ENCODE measurements around the gene TAS1R3.

TAS1R3 gene

DNA sequence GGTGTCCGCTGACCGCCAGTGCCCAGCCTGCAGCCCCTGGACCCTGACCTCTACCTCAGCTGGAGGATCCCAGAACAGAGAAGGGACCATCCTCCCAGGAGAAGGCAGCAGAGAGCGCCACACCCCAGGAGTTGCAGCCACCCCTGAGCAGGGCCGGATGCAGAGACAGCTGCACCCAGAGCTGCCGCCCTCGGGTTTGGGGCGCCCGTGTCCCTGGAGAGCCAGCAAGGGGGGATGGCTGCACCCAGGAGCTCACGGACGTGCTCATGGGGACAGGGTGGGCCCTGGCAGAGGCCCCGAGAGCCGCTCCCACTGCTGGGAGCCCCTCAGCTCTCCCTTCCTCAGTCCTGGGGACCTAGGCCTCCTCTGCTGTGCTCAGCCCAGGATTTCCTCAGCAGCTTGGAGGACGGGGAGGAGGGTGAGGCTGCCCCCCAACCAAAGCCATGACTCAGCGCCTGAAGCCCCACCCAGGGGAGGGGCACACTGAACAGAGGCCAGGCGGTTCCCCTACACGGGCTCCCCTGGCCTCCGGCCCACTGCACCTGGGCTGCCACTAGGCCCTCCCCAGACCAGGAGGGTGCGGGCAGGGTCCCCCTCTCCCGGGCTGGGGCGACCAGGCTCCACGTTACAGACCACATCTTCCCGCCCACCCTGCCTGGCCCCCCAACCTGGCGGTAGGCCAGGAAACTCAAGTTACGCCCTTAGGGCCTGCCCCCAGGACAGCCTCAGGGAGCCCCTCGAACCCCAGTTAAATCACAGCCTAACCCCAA is 25.6 kb upstream of the TAS1R3 start:
- TF ChIP-seq, protein P1, sequence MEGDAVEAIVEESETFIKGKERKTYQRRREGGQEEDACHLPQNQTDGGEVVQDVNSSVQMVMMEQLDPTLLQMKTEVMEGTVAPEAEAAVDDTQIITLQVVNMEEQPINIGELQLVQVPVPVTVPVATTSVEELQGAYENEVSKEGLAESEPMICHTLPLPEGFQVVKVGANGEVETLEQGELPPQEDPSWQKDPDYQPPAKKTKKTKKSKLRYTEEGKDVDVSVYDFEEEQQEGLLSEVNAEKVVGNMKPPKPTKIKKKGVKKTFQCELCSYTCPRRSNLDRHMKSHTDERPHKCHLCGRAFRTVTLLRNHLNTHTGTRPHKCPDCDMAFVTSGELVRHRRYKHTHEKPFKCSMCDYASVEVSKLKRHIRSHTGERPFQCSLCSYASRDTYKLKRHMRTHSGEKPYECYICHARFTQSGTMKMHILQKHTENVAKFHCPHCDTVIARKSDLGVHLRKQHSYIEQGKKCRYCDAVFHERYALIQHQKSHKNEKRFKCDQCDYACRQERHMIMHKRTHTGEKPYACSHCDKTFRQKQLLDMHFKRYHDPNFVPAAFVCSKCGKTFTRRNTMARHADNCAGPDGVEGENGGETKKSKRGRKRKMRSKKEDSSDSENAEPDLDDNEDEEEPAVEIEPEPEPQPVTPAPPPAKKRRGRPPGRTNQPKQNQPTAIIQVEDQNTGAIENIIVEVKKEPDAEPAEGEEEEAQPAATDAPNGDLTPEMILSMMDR (IDR thresholded peaks at IDR 0.05; ENCODE audit: low read depth, low read length, missing control alignments) = no peak
- in situ Hi-C loops (cut with HindIII; ENCODE audit: low sequenced_read_pairs) = no loop called here
- H3K4me3 ChIP-seq (ENCODE audit: low read depth, low read length) = peak overlapping the region; percentile 74
- DNase-seq (ENCODE audit: low read depth) = peak; percentile 6

DNA sequence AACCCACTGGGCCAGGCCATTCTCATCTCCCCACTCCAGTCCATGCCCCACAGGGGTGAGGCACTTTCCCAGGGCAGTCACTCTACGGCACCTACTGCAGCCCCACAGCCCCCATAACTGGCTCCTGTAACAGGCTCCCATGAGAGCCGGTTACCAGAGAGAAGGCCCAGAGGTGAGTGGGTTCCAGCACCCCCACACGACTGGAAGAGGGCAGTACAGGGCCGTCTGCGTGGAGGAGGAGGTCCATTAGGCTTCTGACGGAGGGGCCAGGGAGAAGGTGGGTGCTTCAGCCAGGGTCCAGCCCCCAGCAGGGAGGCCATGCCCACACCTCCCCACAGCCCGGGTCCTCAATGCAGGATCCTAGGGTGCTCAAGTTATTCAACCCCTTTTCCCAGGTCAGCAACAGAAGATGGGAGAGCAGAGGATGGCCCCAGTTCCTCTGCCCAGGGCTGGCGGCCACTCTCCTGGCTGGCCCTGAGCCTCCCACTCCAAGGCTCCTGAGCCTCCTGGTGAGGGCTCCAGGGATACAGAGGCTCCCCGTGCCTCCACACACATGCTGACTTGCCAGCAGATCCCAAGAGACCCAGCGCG is 24.9 kb upstream of the TAS1R3 start:
- in situ Hi-C loops (cut with HindIII; ENCODE audit: low sequenced_read_pairs) = no loop called here
- DNase-seq (ENCODE audit: low read depth) = no peak
- peak overlapping the region; percentile 74 for H3K4me3 ChIP-seq (ENCODE audit: low read depth, low read length)

DNA sequence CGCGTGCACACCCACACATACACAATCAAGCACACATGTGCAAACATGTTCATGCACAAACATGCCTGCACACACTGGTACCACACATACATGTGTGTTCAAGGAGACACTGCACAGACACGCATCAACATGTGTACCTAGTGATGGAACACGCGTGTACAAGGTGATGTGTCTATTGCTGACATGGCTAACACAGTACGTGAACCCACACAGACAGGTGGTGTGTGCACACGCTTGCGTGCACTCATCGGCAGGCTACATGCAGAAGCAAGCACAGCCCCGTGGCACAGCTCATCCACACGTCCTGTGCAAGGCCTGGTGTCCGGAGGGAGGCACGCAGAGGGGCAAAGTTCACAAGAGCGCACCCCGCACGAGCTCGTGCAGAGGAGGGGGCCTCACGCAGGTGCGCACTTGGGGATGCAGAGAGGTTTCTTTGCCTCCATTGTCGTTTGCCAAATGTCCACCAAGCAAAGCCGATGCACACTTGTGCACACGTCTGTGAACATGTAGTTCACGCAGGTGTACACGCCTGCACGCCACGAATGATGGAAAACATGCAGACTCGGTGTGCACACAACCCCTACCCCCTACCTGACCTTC is 24.3 kb upstream of the TAS1R3 start:
- TF ChIP-seq, protein P1 (IDR thresholded peaks at IDR 0.05; ENCODE audit: low read depth, low read length, missing control alignments) = no peak
- in situ Hi-C loops (cut with HindIII; ENCODE audit: low sequenced_read_pairs) = no loop called here
- H3K4me3 ChIP-seq (ENCODE audit: low read depth, low read length) = peak overlapping the region; percentile 74
- no peak for DNase-seq (ENCODE audit: low read depth)

More for the DNA sequence above, 24.9 kb upstream of the TAS1R3 start:
- TF ChIP-seq, protein P1 (IDR thresholded peaks at IDR 0.05; ENCODE audit: low read depth, low read length, missing control alignments) = peak; percentile 29

DNA sequence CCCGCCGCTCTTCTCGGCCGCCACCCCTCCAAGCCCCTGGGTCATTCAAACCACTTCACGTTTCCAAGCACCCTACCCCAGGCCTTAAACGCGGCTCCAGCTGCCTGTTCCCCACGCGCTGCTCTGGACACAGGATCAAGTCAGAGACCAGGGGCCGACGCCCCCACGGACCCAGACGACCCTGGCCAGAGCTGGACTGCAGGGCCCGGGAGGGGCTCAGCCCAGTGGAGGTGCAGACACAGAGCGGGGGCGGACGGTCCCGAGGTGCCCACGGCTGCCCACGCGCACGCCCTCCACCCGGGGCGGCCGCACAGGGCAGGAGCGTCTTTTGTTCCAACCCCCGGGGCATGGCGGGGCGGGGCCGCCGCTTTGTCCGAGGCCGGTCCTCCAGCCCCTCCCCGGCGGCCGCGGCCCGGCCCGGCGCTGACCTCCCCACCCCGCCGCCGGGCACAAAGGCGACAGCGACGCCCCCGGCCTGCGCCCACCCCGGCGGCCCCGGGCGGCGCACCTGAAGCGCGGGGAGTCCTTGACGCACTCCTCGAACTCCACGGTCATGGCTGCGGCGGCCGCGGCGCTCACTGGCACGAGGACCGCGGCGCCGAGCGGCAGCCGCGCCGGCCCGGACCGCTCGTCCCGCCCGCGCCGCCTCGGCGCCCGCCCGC is 23.7 kb upstream of the TAS1R3 start:
- TF ChIP-seq, protein P1 (IDR thresholded peaks at IDR 0.05; ENCODE audit: low read depth, low read length, missing control alignments) = no peak
- in situ Hi-C loops (cut with HindIII; ENCODE audit: low sequenced_read_pairs) = no loop called here
- H3K4me3 ChIP-seq (ENCODE audit: low read depth, low read length) = peak overlapping the region; percentile 74
- DNase-seq (ENCODE audit: low read depth) = peak; percentile 3

DNA sequence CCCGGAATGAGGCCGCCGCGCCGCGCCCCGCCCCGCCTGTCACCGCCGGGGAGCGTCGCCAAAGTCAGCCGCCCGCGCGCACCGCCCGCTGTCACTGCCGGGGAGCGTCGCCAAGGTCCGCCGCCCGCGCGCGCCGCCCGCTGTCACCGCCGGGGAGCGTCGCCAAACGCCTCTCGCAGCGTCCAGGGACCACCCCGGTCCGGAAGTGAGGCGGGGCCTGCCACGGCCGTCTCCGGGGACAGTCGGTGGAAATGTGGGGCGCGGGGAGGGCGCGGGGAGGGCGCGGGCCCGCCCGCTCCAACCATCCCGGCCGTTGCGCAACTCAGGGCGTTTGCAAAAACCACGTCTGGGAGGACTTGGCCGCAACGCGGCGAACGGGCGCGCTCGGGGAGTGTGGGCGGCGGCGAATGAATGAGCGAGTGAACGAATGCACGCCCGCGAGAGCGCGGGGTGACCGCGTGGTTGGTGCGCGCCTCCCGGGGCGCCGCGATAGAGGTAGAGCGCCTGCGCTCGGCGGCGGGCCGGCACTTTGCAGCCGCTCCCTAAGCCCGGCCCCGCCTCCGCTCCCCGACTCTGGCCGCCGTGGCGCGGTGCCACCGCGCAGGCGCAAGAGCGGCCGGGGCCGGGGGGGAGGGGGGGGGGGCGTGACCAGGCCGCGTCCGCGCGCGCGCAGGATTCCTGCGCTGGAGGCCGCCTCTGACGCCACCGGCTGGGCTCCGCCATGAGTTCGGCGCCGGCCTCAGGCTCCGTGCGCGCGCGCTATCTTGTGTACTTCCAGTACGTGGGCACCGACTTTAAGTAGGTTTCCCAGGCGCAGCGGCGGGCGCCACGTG is 22.9 kb upstream of the TAS1R3 start, which contains the start of the genes ACAP3 and PUSL1:
TSS of gene ACAP3 (minus strand) at position 8 of the 833 bp plus-strand sequence. CDS start 115 bp downstream, outside the sequence.
TSS of gene PUSL1 (plus strand) at position 675 of the 833 bp plus-strand sequence. CDS start at position 722, 47 bp downstream.
- H3K4me3 ChIP-seq (ENCODE audit: low read depth, low read length) = peak within 1 kb of the TSS; percentile 74
- in situ Hi-C loops (cut with HindIII; ENCODE audit: low sequenced_read_pairs) = no loop called here
- DNase-seq (ENCODE audit: low read depth) = peak; percentile 79
- TF ChIP-seq, protein P1 (IDR thresholded peaks at IDR 0.05; ENCODE audit: low read depth, low read length, missing control alignments) = no peak
